Measurements from ENCODE around the gene IQSEC1. TPM values are rescaled to one million over a fixed set of nuclear protein-coding genes. Genes with fewer than 3 reads are reported as not detected.

Gene IQSEC1
- total RNA-seq, 1 donor from 2014 or later = 37.2 TPM

GRCh38 chr3:13114811-13115575 is 41.8 kb upstream of the IQSEC1 start:
- no peaks in the 10 kb centered on the region for H3K9me3 Mint-ChIP-seq (ENCODE audit: low read depth)
- TF ChIP-seq CTCF (IDR thresholded peaks at IDR 0.05) = no peak
- H3K4me3 Mint-ChIP-seq (ENCODE audit: unreplicated experiment) = no peak overlapping the region
- no peaks in the 10 kb centered on the region for H3K4me1 Mint-ChIP-seq (ENCODE audit: low read depth)
- peak; percentile 65 for DNase-seq (ENCODE audit: low spot score)
- peaks cover 70% of the 10 kb centered on the region for H3K27me3 Mint-ChIP-seq (ENCODE audit: low read depth)
- no peaks in the 10 kb centered on the region for H3K36me3 Mint-ChIP-seq (ENCODE audit: low read depth)
- H3K27ac Mint-ChIP-seq (ENCODE audit: unreplicated experiment) = no peak overlapping the region

- DNase-seq (ENCODE audit: low spot score) = peak; percentile 87
- H3K36me3 Mint-ChIP-seq (ENCODE audit: low read depth) = no peaks in the 10 kb centered on the region
- H3K4me3 Mint-ChIP-seq (ENCODE audit: unreplicated experiment) = no peak overlapping the region
- no peak for TF ChIP-seq CTCF (IDR thresholded peaks at IDR 0.05)
- peaks cover 63% of the 10 kb centered on the region for H3K27me3 Mint-ChIP-seq (ENCODE audit: low read depth)
- no peak overlapping the region for H3K27ac Mint-ChIP-seq (ENCODE audit: unreplicated experiment)
- H3K9me3 Mint-ChIP-seq (ENCODE audit: low read depth) = no peaks in the 10 kb centered on the region
- H3K4me1 Mint-ChIP-seq (ENCODE audit: low read depth) = no peaks in the 10 kb centered on the region
These were observed 40.4 kb upstream of the IQSEC1 start for GRCh38 chr3:13113346-13114330.

- no peaks in the 10 kb centered on the region for H3K36me3 Mint-ChIP-seq (ENCODE audit: low read depth)
- H3K4me1 Mint-ChIP-seq (ENCODE audit: low read depth) = no peaks in the 10 kb centered on the region
- no peak overlapping the region for H3K27ac Mint-ChIP-seq (ENCODE audit: unreplicated experiment)
- TF ChIP-seq CTCF (IDR thresholded peaks at IDR 0.05) = no peak
- H3K27me3 Mint-ChIP-seq (ENCODE audit: low read depth) = peaks cover 59% of the 10 kb centered on the region
- DNase-seq (ENCODE audit: low spot score) = peak; percentile 63
- H3K9me3 Mint-ChIP-seq (ENCODE audit: low read depth) = no peaks in the 10 kb centered on the region
- no peak overlapping the region for H3K4me3 Mint-ChIP-seq (ENCODE audit: unreplicated experiment)
These were observed 39.5 kb upstream of the IQSEC1 start for GRCh38 chr3:13112521-13113345.

- Mint-ChIP-seq H3K9me3 (ENCODE audit: low read depth) (no peaks in the 10 kb centered on the region), H3K27ac (ENCODE audit: unreplicated experiment) (no peak overlapping the region), H3K4me3 (ENCODE audit: unreplicated experiment) (no peak overlapping the region), H3K27me3 (ENCODE audit: low read depth) (peaks cover 55% of the 10 kb centered on the region), H3K4me1 (ENCODE audit: low read depth) (no peaks in the 10 kb centered on the region), H3K36me3 (ENCODE audit: low read depth) (no peaks in the 10 kb centered on the region)
- no peak for TF ChIP-seq CTCF (IDR thresholded peaks at IDR 0.05)
- DNase-seq (ENCODE audit: low spot score) = peak; percentile 63
These were observed 38.8 kb upstream of the IQSEC1 start for GRCh38 chr3:13111873-13112520.
